Ectodermal cell (in vitro differentiated cells): ENCODE data around the gene INAFM1.

Experiments used
- H3K27ac ChIP-seq: 2 replicates; pipeline ENCODE4 v1.7.0; 2013; ENCODE audit warnings: mild to moderate bottlenecking, low read depth, low read length; ENCODE audit not compliant: insufficient read depth, poor library complexity, severe bottlenecking
- H3K27me3 ChIP-seq: 2 replicates; pipeline ENCODE4 v1.7.0; 2013; ENCODE audit warnings: mild to moderate bottlenecking, low read length; ENCODE audit not compliant: insufficient read depth, control insufficient read depth, poor library complexity, severe bottlenecking
- H3K36me3 ChIP-seq: one replicate; pipeline ENCODE4 v1.7.0; 2013; ENCODE audit warnings: low read length; ENCODE audit not compliant: control insufficient read depth, insufficient read depth
- H3K4me1 ChIP-seq: one replicate; pipeline ENCODE4 v1.7.0; 2013; ENCODE audit warnings: low read length; ENCODE audit not compliant: control insufficient read depth, insufficient read depth
- H3K4me3 ChIP-seq: 2 replicates; pipeline ENCODE4 v1.7.0; 2013; ENCODE audit warnings: low read depth, low read length, control low read depth; ENCODE audit not compliant: insufficient read depth
- H3K9me3 ChIP-seq: 2 replicates; pipeline ENCODE4 v1.7.0; 2013; ENCODE audit warnings: mild to moderate bottlenecking, low read length, moderate library complexity; ENCODE audit not compliant: control insufficient read depth
- WGBS, 2 experiments: methylation state at CpG; one replicate each; pipeline ENCODE4 v1.1.7; 2013; ENCODE audit warnings: missing lambda C conversion rate in 2 of 2; 5-methylcytosine and 5-hydroxymethylcytosine counted together

INAFM1 gene

GRCh38 chr19:47312366-47313006, 37.8 kb downstream of the INAFM1 start:
- Histone ChIP-seq H3K27ac (no peak overlapping the region), H3K27me3 (no peaks in the 10 kb centered on the region), H3K9me3 (no peaks in the 10 kb centered on the region), H3K4me3 (no peak overlapping the region), H3K4me1 (no peaks in the 10 kb centered on the region), H3K36me3 (no peaks in the 10 kb centered on the region)
- 91 to 94% methylated on average over 5 of the region's 5 CpGs for WGBS, 2 experiments

GRCh38 chr19:47313754-47314295, 39.1 kb downstream of the INAFM1 start:
- H3K27me3 ChIP-seq, result no peaks in the 10 kb centered on the region
- WGBS, 2 experiments, result 92 to 95% methylated on average over 10 of the region's 10 CpGs

GRCh38 chr19:47315125-47315821, 40.6 kb downstream of the INAFM1 start:
- H3K27ac ChIP-seq, result no peak overlapping the region
- no peak overlapping the region for H3K4me3 ChIP-seq
- no peaks in the 10 kb centered on the region for H3K9me3 ChIP-seq
- no peaks in the 10 kb centered on the region for H3K27me3 ChIP-seq
- H3K4me1 ChIP-seq, result no peaks in the 10 kb centered on the region
- no peaks in the 10 kb centered on the region for H3K36me3 ChIP-seq
- WGBS, 2 experiments, result 53 to 54% methylated on average over 12 of the region's 12 CpGs

More at GRCh38 chr19:47313754-47314295, 39.1 kb downstream of the INAFM1 start:
- H3K4me3 ChIP-seq, result no peak overlapping the region
- H3K27ac ChIP-seq, result no peak overlapping the region
- H3K36me3 ChIP-seq, result no peaks in the 10 kb centered on the region
- H3K9me3 ChIP-seq, result no peaks in the 10 kb centered on the region
- H3K4me1 ChIP-seq, result no peaks in the 10 kb centered on the region

GRCh38 chr19:47316513-47316912, 41.8 kb downstream of the INAFM1 start:
- no peaks in the 10 kb centered on the region for H3K9me3 ChIP-seq
- H3K4me1 ChIP-seq, result no peaks in the 10 kb centered on the region
- no peak overlapping the region for H3K27ac ChIP-seq
- H3K4me3 ChIP-seq, result no peak overlapping the region
- no peaks in the 10 kb centered on the region for H3K36me3 ChIP-seq
- WGBS, 2 experiments, result 86 to 91% methylated on average over 4 of the region's 4 CpGs
- H3K27me3 ChIP-seq, result no peaks in the 10 kb centered on the region

- Histone ChIP-seq H3K4me1 (no peaks in the 10 kb centered on the region), H3K27me3 (no peaks in the 10 kb centered on the region), H3K4me3 (no peak overlapping the region), H3K27ac (no peak overlapping the region), H3K9me3 (no peaks in the 10 kb centered on the region), H3K36me3 (no peaks in the 10 kb centered on the region)
- WGBS, 2 experiments, result 94 to 95% methylated on average over 46 of the region's 46 CpGs
These were observed 45.5 kb downstream of the INAFM1 start for GRCh38 chr19:47319923-47320871.

- Histone ChIP-seq H3K27me3 (no peaks in the 10 kb centered on the region), H3K36me3 (no peaks in the 10 kb centered on the region), H3K4me3 (no peak overlapping the region), H3K9me3 (no peaks in the 10 kb centered on the region), H3K4me1 (no peaks in the 10 kb centered on the region), H3K27ac (no peak overlapping the region)
- WGBS, 2 experiments, result 100% methylated on average over 1 of the region's 1 CpG
These were observed 46.9 kb downstream of the INAFM1 start for GRCh38 chr19:47321630-47322029.

GRCh38 chr19:47322058-47322457, 47.4 kb downstream of the INAFM1 start:
- no peaks in the 10 kb centered on the region for H3K4me1 ChIP-seq
- no peaks in the 10 kb centered on the region for H3K36me3 ChIP-seq
- WGBS, 2 experiments, result 93 to 95% methylated on average over 1 to 2 of the region's 2 CpGs
- H3K27ac ChIP-seq, result no peak overlapping the region
- no peaks in the 10 kb centered on the region for H3K9me3 ChIP-seq
- no peaks in the 10 kb centered on the region for H3K27me3 ChIP-seq
- H3K4me3 ChIP-seq, result no peak overlapping the region

- H3K9me3 ChIP-seq, result no peaks in the 10 kb centered on the region
- H3K4me3 ChIP-seq, result no peak overlapping the region
- 89 to 93% methylated on average over 8 of the region's 8 CpGs for WGBS, 2 experiments
- no peaks in the 10 kb centered on the region for H3K36me3 ChIP-seq
- H3K27me3 ChIP-seq, result no peaks in the 10 kb centered on the region
- no peak overlapping the region for H3K27ac ChIP-seq
- no peaks in the 10 kb centered on the region for H3K4me1 ChIP-seq
These were observed 48.7 kb downstream of the INAFM1 start for GRCh38 chr19:47323409-47323808.

- no peaks in the 10 kb centered on the region for H3K27me3 ChIP-seq
- H3K4me1 ChIP-seq, result no peaks in the 10 kb centered on the region
- H3K27ac ChIP-seq, result no peak overlapping the region
- 92 to 93% methylated on average over 12 of the region's 12 CpGs for WGBS, 2 experiments
- H3K4me3 ChIP-seq, result no peak overlapping the region
- no peaks in the 10 kb centered on the region for H3K9me3 ChIP-seq
- no peaks in the 10 kb centered on the region for H3K36me3 ChIP-seq
These were observed 49.2 kb downstream of the INAFM1 start for GRCh38 chr19:47323872-47324271.

- Histone ChIP-seq H3K9me3 (no peaks in the 10 kb centered on the region), H3K4me1 (no peaks in the 10 kb centered on the region), H3K36me3 (no peaks in the 10 kb centered on the region), H3K27me3 (no peaks in the 10 kb centered on the region), H3K4me3 (no peak overlapping the region), H3K27ac (no peak overlapping the region)
- 79 to 81% methylated on average over 9 of the region's 9 CpGs for WGBS, 2 experiments
These were observed 49.8 kb downstream of the INAFM1 start for GRCh38 chr19:47324502-47324901.
